ENCODE measurements around the gene CATSPER3.

The CATSPER3 gene

GRCh38 chr5:135046661-135047346 lies 79.1 kb downstream of the CATSPER3 start:
- no peak overlapping the region for H3K4me3 Mint-ChIP-seq
- peaks cover 86% of the 10 kb centered on the region for H3K27me3 Mint-ChIP-seq (ENCODE audit: low read depth)
- no peak overlapping the region for H3K27ac Mint-ChIP-seq
- H3K4me1 Mint-ChIP-seq (ENCODE audit: low read depth): no peaks in the 10 kb centered on the region
- peaks cover 3% of the 10 kb centered on the region for H3K36me3 Mint-ChIP-seq (ENCODE audit: low read depth)
- no peaks in the 10 kb centered on the region for H3K9me3 Mint-ChIP-seq

- H3K9me3 Mint-ChIP-seq: no peaks in the 10 kb centered on the region
- H3K27me3 Mint-ChIP-seq (ENCODE audit: low read depth): peaks cover 86% of the 10 kb centered on the region
- no peaks in the 10 kb centered on the region for H3K4me1 Mint-ChIP-seq (ENCODE audit: low read depth)
These were observed 79.6 kb downstream of the CATSPER3 start for GRCh38 chr5:135047347-135047695.

GRCh38 chr5:135048286-135048685 lies 80.6 kb downstream of the CATSPER3 start:
- Mint-ChIP-seq H3K4me3 (no peak overlapping the region), H3K27me3 (ENCODE audit: low read depth) (peaks cover 85% of the 10 kb centered on the region), H3K4me1 (ENCODE audit: low read depth) (no peaks in the 10 kb centered on the region), H3K27ac (no peak overlapping the region), H3K9me3 (no peaks in the 10 kb centered on the region), H3K36me3 (ENCODE audit: low read depth) (peaks cover 3% of the 10 kb centered on the region)

More at GRCh38 chr5:135047347-135047695, 79.6 kb downstream of the CATSPER3 start:
- Mint-ChIP-seq H3K36me3 (ENCODE audit: low read depth) (peaks cover 3% of the 10 kb centered on the region), H3K4me3 (no peak overlapping the region), H3K27ac (no peak overlapping the region)

- peaks cover 3% of the 10 kb centered on the region for H3K36me3 Mint-ChIP-seq (ENCODE audit: low read depth)
- no peak overlapping the region for H3K4me3 Mint-ChIP-seq
- no peaks in the 10 kb centered on the region for H3K9me3 Mint-ChIP-seq
- peaks cover 85% of the 10 kb centered on the region for H3K27me3 Mint-ChIP-seq (ENCODE audit: low read depth)
- H3K4me1 Mint-ChIP-seq (ENCODE audit: low read depth): no peaks in the 10 kb centered on the region
- H3K27ac Mint-ChIP-seq: no peak overlapping the region
These were observed 81.2 kb downstream of the CATSPER3 start for GRCh38 chr5:135048930-135049329.

- Mint-ChIP-seq H3K27me3 (ENCODE audit: low read depth) (peaks cover 78% of the 10 kb centered on the region), H3K36me3 (ENCODE audit: low read depth) (peaks cover 3% of the 10 kb centered on the region), H3K4me3 (no peak overlapping the region), H3K9me3 (no peaks in the 10 kb centered on the region), H3K4me1 (ENCODE audit: low read depth) (no peaks in the 10 kb centered on the region), H3K27ac (no peak overlapping the region)
These were observed 82.6 kb downstream of the CATSPER3 start for GRCh38 chr5:135050244-135050767.

- Mint-ChIP-seq H3K4me1 (ENCODE audit: low read depth) (no peaks in the 10 kb centered on the region), H3K9me3 (no peaks in the 10 kb centered on the region), H3K27me3 (ENCODE audit: low read depth) (peaks cover 77% of the 10 kb centered on the region), H3K36me3 (ENCODE audit: low read depth) (peaks cover 3% of the 10 kb centered on the region), H3K27ac (no peak overlapping the region), H3K4me3 (no peak overlapping the region)
These were observed 83.7 kb downstream of the CATSPER3 start for GRCh38 chr5:135051399-135051798.

GRCh38 chr5:135051872-135052271 lies 84.2 kb downstream of the CATSPER3 start:
- Mint-ChIP-seq H3K4me3 (no peak overlapping the region), H3K27ac (no peak overlapping the region), H3K36me3 (ENCODE audit: low read depth) (peaks cover 3% of the 10 kb centered on the region), H3K4me1 (ENCODE audit: low read depth) (no peaks in the 10 kb centered on the region), H3K27me3 (ENCODE audit: low read depth) (peaks cover 78% of the 10 kb centered on the region), H3K9me3 (no peaks in the 10 kb centered on the region)

- Mint-ChIP-seq H3K9me3 (no peaks in the 10 kb centered on the region), H3K27ac (no peak overlapping the region), H3K4me1 (ENCODE audit: low read depth) (no peaks in the 10 kb centered on the region), H3K36me3 (ENCODE audit: low read depth) (peaks cover 3% of the 10 kb centered on the region), H3K27me3 (ENCODE audit: low read depth) (peaks cover 71% of the 10 kb centered on the region), H3K4me3 (no peak overlapping the region)
These were observed 84.9 kb downstream of the CATSPER3 start for GRCh38 chr5:135052511-135053145.

GRCh38 chr5:135053278-135053677 lies 85.6 kb downstream of the CATSPER3 start:
- peaks cover 3% of the 10 kb centered on the region for H3K36me3 Mint-ChIP-seq (ENCODE audit: low read depth)
- no peaks in the 10 kb centered on the region for H3K9me3 Mint-ChIP-seq
- H3K4me3 Mint-ChIP-seq: no peak overlapping the region
- H3K27me3 Mint-ChIP-seq (ENCODE audit: low read depth): peaks cover 65% of the 10 kb centered on the region
- H3K4me1 Mint-ChIP-seq (ENCODE audit: low read depth): no peaks in the 10 kb centered on the region
- H3K27ac Mint-ChIP-seq: no peak overlapping the region

GRCh38 chr5:135053989-135054388 lies 86.3 kb downstream of the CATSPER3 start:
- peaks cover 3% of the 10 kb centered on the region for H3K36me3 Mint-ChIP-seq (ENCODE audit: low read depth)
- H3K4me3 Mint-ChIP-seq: no peak overlapping the region
- no peak overlapping the region for H3K27ac Mint-ChIP-seq
- H3K27me3 Mint-ChIP-seq (ENCODE audit: low read depth): peaks cover 59% of the 10 kb centered on the region
- no peaks in the 10 kb centered on the region for H3K4me1 Mint-ChIP-seq (ENCODE audit: low read depth)
- H3K9me3 Mint-ChIP-seq: no peaks in the 10 kb centered on the region

- Mint-ChIP-seq H3K36me3 (ENCODE audit: low read depth) (peaks cover 3% of the 10 kb centered on the region), H3K4me3 (no peak overlapping the region), H3K9me3 (no peaks in the 10 kb centered on the region), H3K27me3 (ENCODE audit: low read depth) (peaks cover 54% of the 10 kb centered on the region), H3K27ac (no peak overlapping the region), H3K4me1 (ENCODE audit: low read depth) (no peaks in the 10 kb centered on the region)
These were observed 86.8 kb downstream of the CATSPER3 start for GRCh38 chr5:135054546-135054945.

GRCh38 chr5:135055396-135055795 lies 87.7 kb downstream of the CATSPER3 start:
- Mint-ChIP-seq H3K9me3 (no peaks in the 10 kb centered on the region), H3K27me3 (ENCODE audit: low read depth) (peaks cover 47% of the 10 kb centered on the region), H3K4me3 (no peak overlapping the region), H3K27ac (no peak overlapping the region), H3K4me1 (ENCODE audit: low read depth) (no peaks in the 10 kb centered on the region), H3K36me3 (ENCODE audit: low read depth) (peaks cover 3% of the 10 kb centered on the region)

- Mint-ChIP-seq H3K9me3 (no peaks in the 10 kb centered on the region), H3K36me3 (ENCODE audit: low read depth) (no peaks in the 10 kb centered on the region), H3K4me3 (no peak overlapping the region), H3K4me1 (ENCODE audit: low read depth) (no peaks in the 10 kb centered on the region), H3K27me3 (ENCODE audit: low read depth) (peaks cover 37% of the 10 kb centered on the region), H3K27ac (no peak overlapping the region)
These were observed 88.8 kb downstream of the CATSPER3 start for GRCh38 chr5:135056316-135057030.

- Mint-ChIP-seq H3K4me1 (ENCODE audit: low read depth) (no peaks in the 10 kb centered on the region), H3K36me3 (ENCODE audit: low read depth) (no peaks in the 10 kb centered on the region), H3K27ac (no peak overlapping the region), H3K4me3 (no peak overlapping the region), H3K27me3 (ENCODE audit: low read depth) (peaks cover 30% of the 10 kb centered on the region), H3K9me3 (no peaks in the 10 kb centered on the region)
These were observed 89.5 kb downstream of the CATSPER3 start for GRCh38 chr5:135057233-135057632.

- Mint-ChIP-seq H3K4me3 (no peak overlapping the region), H3K9me3 (no peaks in the 10 kb centered on the region)
These were observed 90.6 kb downstream of the CATSPER3 start for GRCh38 chr5:135058331-135058732.

More at GRCh38 chr5:135058331-135058732, 90.6 kb downstream of the CATSPER3 start:
- H3K27me3 Mint-ChIP-seq (ENCODE audit: low read depth): peaks cover 20% of the 10 kb centered on the region
- H3K36me3 Mint-ChIP-seq (ENCODE audit: low read depth): no peaks in the 10 kb centered on the region
- H3K4me1 Mint-ChIP-seq (ENCODE audit: low read depth): no peaks in the 10 kb centered on the region
- no peak overlapping the region for H3K27ac Mint-ChIP-seq
